Heart right ventricle (tissue), 16 donors: ENCODE measurements around the gene NOL9. TPM values are rescaled to one million over a fixed set of nuclear protein-coding genes. Genes with fewer than 3 reads are reported as not detected.

Experiments used
- ATAC-seq, 8 donors: fragments of 200-7000 bp; cut with Tn5 transposase; one replicate each; pipeline ENCODE4 v1.9.1; 2020; ENCODE audit warnings: mild to moderate bottlenecking in 8 of 8, moderate library complexity in 8 of 8, moderate number of reproducible peaks in 1 of 8
- DNase-seq, 2 donors: peaks; one replicate each; pipeline ENCODE4 v3.0.0-alpha.2; 2020
- H3K27ac ChIP-seq, 10 donors: fragments of 200-600 bp; sonication (generic) in 2 of 10; one replicate each; pipeline versions ENCODE4 v1.5.0 to v1.8.0; 2020 to 2022; ENCODE audit warnings: mild to moderate bottlenecking in 3 of 10
- H3K27me3 ChIP-seq, 7 donors: fragments of 200-600 bp; one replicate each; pipeline ENCODE4 v1.8.0; 2021 to 2022; ENCODE audit warnings: mild to moderate bottlenecking in 2 of 7
- H3K36me3 ChIP-seq, 9 donors: fragments of 200-600 bp; sonication (generic) in 1 of 9; one replicate each; pipeline versions ENCODE4 v1.5.0 to v1.8.0; 2020 to 2022; ENCODE audit warnings: mild to moderate bottlenecking in 2 of 9
- H3K4me1 ChIP-seq, 9 donors: fragments of 200-600 bp; sonication (generic) in 1 of 9; one replicate each; pipeline versions ENCODE4 v1.5.0 to v1.8.0; 2020 to 2022; ENCODE audit warnings: mild to moderate bottlenecking in 4 of 9
- H3K4me3 ChIP-seq, 10 donors: fragments of 200-600 bp; sonication (generic) in 2 of 10; one replicate each; pipeline versions ENCODE4 v1.5.0 to v1.8.0; 2020 to 2022; ENCODE audit warnings: mild to moderate bottlenecking in 7 of 10, moderate library complexity in 2 of 10
- H3K9me3 ChIP-seq, 11 donors: fragments of 200-600 bp in 10 of 11; sonication (generic) in 2 of 11; one replicate each; pipeline versions ENCODE4 v1.5.0 to v1.8.0; 2013 to 2022; ENCODE audit warnings: mild to moderate bottlenecking in 2 of 11, control low read depth in 1 of 11, moderate library complexity in 1 of 11
- CTCF ChIP-seq, 9 donors: fragments of 200-600 bp; sonication (generic) in 2 of 9; IDR thresholded peaks; one replicate each; pipeline versions ENCODE4 v1.5.0 to v1.8.0; 2021 to 2022; ENCODE audit warnings: antibody characterized with exemption in 9 of 9, mild to moderate bottlenecking in 5 of 9, moderate library complexity in 1 of 9
- WGBS, 2 donors: extraction: QIAGEN DNeasy Blood & Tissue Kit; methylation state at CpG; one replicate each; pipeline ENCODE4 v1.1.7; 2013; ENCODE audit warnings: inconsistent platforms in 1 of 2; 5-methylcytosine and 5-hydroxymethylcytosine counted together
- intact Hi-C, 10 donors: fragments of 100-400 bp; cut with DNase I; formaldehyde crosslinking; loops; one replicate each; pipeline versions ENCODE4 v1.11.1 to v1.14.2; 2022
- polyA plus RNA-seq, 2 donors: library from polyadenylated mRNA; stranded (reverse); fragments of 200-250 nt; gene quantifications; one replicate each; pipeline ENCODE4 v1.2.3, GENCODE V29; 2013
- total RNA-seq, 10 donors: library from RNA; stranded (reverse); fragmentation: NEBNext Ultra II Directional in 3 of 10; extraction: Animal tissue kit (Norgen Biotek cat#: 25700) in 3 of 10; gene quantifications; one replicate each; pipeline versions ENCODE4 v1.2.1 to v1.2.4, GENCODE V29; 2021 to 2023
- donor health status: Arrhythmogenic right ventricular cardiomyopathy.
- donor health status: ischemic (EF 13 %, LVEDD 7.1; RV severe dilation, severe dysfunction).
- donor health status: healthy with polysubstance abuse.
- donor health status: DM: no; HTN: yes; CAD: no.
- donor health status: DM: no; HTN: no; CAD: no.
- donor health status: ischemic (EF 25% LVEDD 6.9; RV normal size, moderate dysfunction).
- donor health status: ischemic (EF 25% LVEDD 5.7; RV mildly dilated, moderate dysfunction).
- donor health status: healthy.
- donor health status: DM: yes; HTN: yes; CAD: no.
- donor health status: Ischemic cardiomyopathy.
- donor health status: ischemic (EF 35%, LVEDD 5.7; RV mildly dilated, moderate dysfunction).
- donor health status: nonischemic (EF 11% LVEDD 7.7; RV severe dilation, severe dysfunction).
- donor health status: DM: yes; HTN: yes; CAD: no.
- donor health status: PGD.
- donor health status: ischemic (EF 29% LVEDD 5.4; RV normal size, mild dysfunction).
- donor health status: nonischemic (EF 23%, LVEDD 6.1; RV moderate dilation, normal function).

NOL9 gene
- total and polyA plus RNA-seq, 12 donors: 3.0 to 19.3 (median 15.1) TPM

- intact Hi-C loops: loop anchor here in 6 of 10 donors (2.0 to 5.0 kb wide), 2 partner anchors 36 to 37 kb away; no protein-coding TSS in a partner anchor
- H3K4me1 ChIP-seq: peaks cover 0 to 19% (median 9%) of the 10 kb centered on the region in 9 donors
- ATAC-seq (peak in 7 of 8 donors; percentile 56 to 73 (median 66)), DNase-seq (no peak)
- H3K27ac ChIP-seq: peak overlapping the region in 1 of 10 donors; percentile 26
- H3K27me3 ChIP-seq: no peaks in the 10 kb centered on the region
- no peaks in the 10 kb centered on the region for H3K9me3 ChIP-seq
- H3K4me3 ChIP-seq: no peak overlapping the region
- H3K36me3 ChIP-seq: peaks cover 0 to 50% (median 24%) of the 10 kb centered on the region in 9 donors
- TF ChIP-seq CTCF (IDR thresholded peaks at IDR 0.05): peak; percentile 26 to 68 (median 57)
- 43 to 44% methylated on average over 6 of the region's 6 CpGs for WGBS, 2 donors
These were observed 30.7 kb downstream of the NOL9 start for GRCh38 chr1:6523566-6523965.

GRCh38 chr1:6521536-6521935, 32.8 kb downstream of the NOL9 start:
- ATAC-seq: no peak
- no peak overlapping the region for H3K27ac ChIP-seq
- peaks cover 0 to 19% (median 9%) of the 10 kb centered on the region in 9 donors for H3K4me1 ChIP-seq
- H3K27me3 ChIP-seq: no peaks in the 10 kb centered on the region
- peaks cover 0 to 29% (median 17%) of the 10 kb centered on the region in 9 donors for H3K36me3 ChIP-seq
- no peak for DNase-seq
- 80 to 82% methylated on average over 5 of the region's 5 CpGs for WGBS, 2 donors
- H3K9me3 ChIP-seq: no peaks in the 10 kb centered on the region
- no peak for TF ChIP-seq CTCF (IDR thresholded peaks at IDR 0.05)
- no peak overlapping the region for H3K4me3 ChIP-seq
- intact Hi-C loops: loop anchor here in 5 of 10 donors (5.0 kb wide), 1 partner anchor 34 kb away; no protein-coding TSS in a partner anchor

DNA sequence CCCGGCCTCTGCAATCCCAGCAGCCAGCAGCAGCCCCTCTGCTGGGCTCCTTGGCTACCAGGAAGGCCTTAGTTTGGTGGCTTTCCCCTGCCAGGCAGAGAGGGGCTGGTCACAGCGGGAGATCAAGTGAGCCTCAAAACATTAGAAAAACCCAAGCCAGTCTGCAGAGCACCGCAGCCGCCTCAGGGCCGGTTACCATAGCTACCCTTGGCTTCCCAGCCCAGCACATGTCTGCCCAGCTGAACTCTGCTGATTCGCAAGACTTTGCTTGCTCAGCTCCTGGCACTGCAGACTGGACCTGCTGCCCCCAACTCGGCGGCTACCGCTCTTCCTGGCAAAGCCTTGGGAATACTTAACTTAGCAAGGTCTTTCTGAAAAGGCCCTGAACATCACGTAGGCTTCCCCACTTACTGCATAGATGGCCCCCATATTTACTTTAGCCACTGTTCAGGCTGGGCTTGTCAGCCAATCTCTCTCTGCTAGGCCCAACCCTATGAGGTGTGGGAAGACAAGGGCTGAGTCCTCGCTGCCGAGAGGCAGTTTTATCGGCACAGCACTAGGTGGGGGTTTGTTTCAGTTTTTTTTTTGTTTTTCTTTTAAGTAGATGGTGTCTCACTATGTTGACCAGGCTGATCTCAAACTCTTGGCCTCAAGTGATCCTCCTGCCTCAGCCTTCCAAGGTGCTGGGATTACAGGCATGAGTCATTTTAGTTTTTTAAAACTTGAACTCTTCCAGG, 34.2 kb downstream of the NOL9 start:
- peak overlapping the region in 1 of 10 donors; percentile 53 for H3K27ac ChIP-seq
- H3K4me3 ChIP-seq: no peak overlapping the region
- TF ChIP-seq CTCF (IDR thresholded peaks at IDR 0.05): no peak
- peak; percentile 51 to 81 (median 62) for ATAC-seq
- no peaks in the 10 kb centered on the region for H3K9me3 ChIP-seq
- intact Hi-C loops: loop anchor here in 5 of 10 donors (5.0 kb wide), 1 partner anchor 33 kb away; no protein-coding TSS in a partner anchor
- DNase-seq: no peak
- peaks cover 0 to 15% (median 3%) of the 10 kb centered on the region in 9 donors for H3K36me3 ChIP-seq
- no peaks in the 10 kb centered on the region for H3K27me3 ChIP-seq
- WGBS, 2 donors: 36 to 43% methylated on average over 13 of the region's 13 CpGs
- H3K4me1 ChIP-seq: peaks cover 0 to 19% (median 9%) of the 10 kb centered on the region in 9 donors

GRCh38 chr1:6519491-6519934, 34.8 kb downstream of the NOL9 start:
- no peaks in the 10 kb centered on the region for H3K9me3 ChIP-seq
- H3K36me3 ChIP-seq: peaks cover 0 to 9% (median 0%) of the 10 kb centered on the region in 9 donors
- peak in 6 of 8 donors; percentile 26 to 58 (median 40) for ATAC-seq
- 70 to 74% methylated on average over 11 of the region's 11 CpGs for WGBS, 2 donors
- DNase-seq: no peak
- H3K4me1 ChIP-seq: peaks cover 0 to 19% (median 9%) of the 10 kb centered on the region in 9 donors
- no peaks in the 10 kb centered on the region for H3K27me3 ChIP-seq
- peak overlapping the region in 1 of 10 donors; percentile 53 for H3K27ac ChIP-seq
- intact Hi-C loops: no loop called here
- TF ChIP-seq CTCF (IDR thresholded peaks at IDR 0.05): no peak
- H3K4me3 ChIP-seq: no peak overlapping the region
